HG02970 (cell line): Measurements from ENCODE around the gene TRH.

Experiments
- ATAC-seq: cut with Tn5 transposase; IDR thresholded peaks from one replicate; pipeline ENCODE4 v1.9.1; 2021; ENCODE audit warnings: mild to moderate bottlenecking, moderate library complexity, moderate number of reproducible peaks; ENCODE audit not compliant: unreplicated experiment, low FRiP score

The TRH gene

GRCh38 chr3:129974564-129974832 is at the start of gene TRH:
Gene TRH, plus strand, starts transcription at chr3:129974720. Its CDS starts 1,097 bp downstream, at chr3:129975817.
- no peak for ATAC-seq

- no peak for ATAC-seq
These were observed 47.4 kb upstream of the TRH start for GRCh38 chr3:129927072-129927471.

- no peak for ATAC-seq
These were observed 45.1 kb upstream of the TRH start for GRCh38 chr3:129929383-129929782.

- ATAC-seq, result no peak
These were observed 41.0 kb upstream of the TRH start for GRCh38 chr3:129933471-129933870.

GRCh38 chr3:129934234-129935123 is 40.0 kb upstream of the TRH start:
- no peak for ATAC-seq

- ATAC-seq, result no peak
These were observed 37.8 kb upstream of the TRH start for GRCh38 chr3:129936757-129937156.

GRCh38 chr3:129937717-129938116 is 36.8 kb upstream of the TRH start:
- ATAC-seq, result no peak

GRCh38 chr3:129938140-129938930 is 36.2 kb upstream of the TRH start:
- ATAC-seq, result no peak

- no peak for ATAC-seq
These were observed 34.4 kb upstream of the TRH start for GRCh38 chr3:129940086-129940485.

GRCh38 chr3:129942296-129942695 is 32.2 kb upstream of the TRH start:
- ATAC-seq, result no peak

- no peak for ATAC-seq
These were observed 31.5 kb upstream of the TRH start for GRCh38 chr3:129943020-129943419.

- no peak for ATAC-seq
These were observed 29.8 kb upstream of the TRH start for GRCh38 chr3:129944709-129945108.

- ATAC-seq, result no peak
These were observed 26.8 kb upstream of the TRH start for GRCh38 chr3:129947538-129948240.

- no peak for ATAC-seq
These were observed 24.0 kb upstream of the TRH start for GRCh38 chr3:129950318-129951046.

- ATAC-seq, result no peak
These were observed 21.8 kb upstream of the TRH start for GRCh38 chr3:129952556-129953355.

- ATAC-seq, result no peak
These were observed 20.9 kb upstream of the TRH start for GRCh38 chr3:129953621-129954020.

- no peak for ATAC-seq
These were observed 20.0 kb upstream of the TRH start for GRCh38 chr3:129954514-129954913.

GRCh38 chr3:129956936-129957335 is 17.6 kb upstream of the TRH start:
- no peak for ATAC-seq

GRCh38 chr3:129958755-129959154 is 15.8 kb upstream of the TRH start:
- no peak for ATAC-seq

- no peak for ATAC-seq
These were observed 13.4 kb upstream of the TRH start for GRCh38 chr3:129961141-129961541.
